ENCODE data around the gene CEP72. TPM values are rescaled to one million over a fixed set of nuclear protein-coding genes. Genes with fewer than 3 reads are reported as not detected.

The CEP72 gene
- total RNA-seq, 4 donors from 2014 or later: 2.2 to 33.8 (median 4.5) TPM

Other genes starting within 250 kb of the CEP72 start
- 100 to 1,000 TPM in 3 of 4 donors, 10 to 100 TPM in 1; 74.3 to 201 (median 141) TPM for gene EXOC3, start 169.2 kb upstream of the CEP72 start, total RNA-seq
- 100 to 1,000 TPM in 3 of 4 donors, 10 to 100 TPM in 1; 16.5 to 320 (median 283) TPM for gene SLC9A3, start 87.9 kb upstream of the CEP72 start, total RNA-seq
- gene TPPP, start 81.0 kb downstream of the CEP72 start, total RNA-seq: 10 to 100 TPM in 3 of 4 donors, 1 to 10 TPM in 1; 7.4 to 60.5 (median 14.5) TPM
- gene ZDHHC11B, start 172.4 kb downstream of the CEP72 start, total RNA-seq: 10 to 100 TPM in 3 of 4 donors, 1 to 10 TPM in 1; 4.6 to 52.0 (median 28.6) TPM
- gene ZDHHC11, start 238.6 kb downstream of the CEP72 start, total RNA-seq: 10 to 100 TPM in 3 of 4 donors, 1 to 10 TPM in 1; 7.7 to 82.5 (median 29.6) TPM